ENCODE measurements around the gene TMEM54.

Gene TMEM54, protein sequence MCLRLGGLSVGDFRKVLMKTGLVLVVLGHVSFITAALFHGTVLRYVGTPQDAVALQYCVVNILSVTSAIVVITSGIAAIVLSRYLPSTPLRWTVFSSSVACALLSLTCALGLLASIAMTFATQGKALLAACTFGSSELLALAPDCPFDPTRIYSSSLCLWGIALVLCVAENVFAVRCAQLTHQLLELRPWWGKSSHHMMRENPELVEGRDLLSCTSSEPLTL

GRCh38 chr1:32900956-32901822 is at the start of gene TMEM54:
Gene TMEM54 (minus strand): TSS chr1:32901389. CDS start chr1:32901238, 151 bp downstream.
- DNase-seq: no peak

DNA sequence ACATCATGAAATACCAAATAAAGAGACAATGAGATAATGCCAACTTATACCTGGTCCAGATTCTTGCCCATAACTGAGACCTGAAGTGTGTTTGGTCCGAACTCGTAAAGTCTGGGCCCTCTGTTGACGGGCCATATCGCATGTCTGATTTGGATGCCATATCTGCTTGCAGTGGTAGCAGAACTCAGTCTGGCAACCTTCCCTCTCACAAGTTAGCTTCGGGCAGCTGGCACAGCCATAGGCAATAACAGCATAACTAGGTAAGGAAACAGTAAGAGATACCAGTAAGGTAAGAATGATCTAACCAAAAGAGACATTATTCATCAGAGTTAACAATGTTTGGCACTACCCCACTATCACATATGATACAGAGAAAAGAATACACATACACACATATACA is 48.3 kb upstream of the TMEM54 start:
- DNase-seq: no peak

DNA sequence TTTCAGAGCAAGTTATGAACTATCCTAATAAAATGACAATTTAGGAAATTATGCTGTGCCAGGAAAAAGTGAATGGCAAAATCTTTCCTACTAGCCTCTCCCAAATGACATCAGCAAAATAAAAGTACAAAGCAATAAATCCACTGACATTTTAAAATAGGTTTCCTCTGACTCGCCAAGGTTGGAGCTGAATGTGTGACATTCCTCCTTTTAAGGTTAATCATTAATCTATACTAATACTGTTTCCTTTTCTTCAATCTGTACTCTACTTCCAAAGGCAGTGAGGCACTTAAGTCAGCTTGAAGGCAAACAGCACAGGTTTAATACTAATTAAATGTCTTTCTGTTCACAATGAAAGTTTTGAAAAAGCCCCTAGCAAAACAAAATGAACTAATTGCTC is 47.7 kb upstream of the TMEM54 start:
- DNase-seq: no peak

- no peak for DNase-seq
Measured at GRCh38 chr1:32948390-32948722, 47.2 kb upstream of the TMEM54 start.

DNA sequence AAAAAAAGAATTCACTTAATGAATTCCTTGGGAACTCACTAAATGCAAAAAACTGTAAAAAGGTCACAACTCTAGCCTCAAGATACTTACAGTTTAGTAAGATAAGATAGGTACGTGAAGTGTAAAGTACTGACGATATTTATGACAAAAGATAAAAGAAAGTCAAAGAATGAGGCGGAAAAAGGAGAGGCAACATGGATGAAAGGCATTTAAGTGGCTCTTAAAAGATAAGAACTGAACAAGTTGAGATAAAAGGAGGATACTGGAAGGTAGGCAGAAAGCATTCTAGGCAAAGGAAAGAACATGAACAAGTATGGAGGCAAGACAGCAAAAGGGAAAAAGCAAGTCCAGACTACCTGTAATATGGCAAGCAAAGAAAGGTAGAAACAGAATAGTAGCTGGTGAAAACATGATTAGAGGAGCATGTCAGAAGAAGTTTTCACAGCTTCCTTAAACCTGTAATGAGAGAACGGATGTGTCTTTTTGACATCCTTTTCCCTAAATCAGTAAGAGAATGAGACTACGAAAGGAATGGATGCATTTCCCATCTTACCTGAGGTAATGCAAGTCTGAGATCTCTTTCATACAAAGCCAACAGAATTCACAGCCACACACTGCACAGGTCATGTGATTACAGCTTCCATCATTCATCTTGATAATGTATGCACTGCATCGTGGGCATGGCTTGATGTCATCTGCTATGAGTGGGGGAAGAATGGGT is 46.6 kb upstream of the TMEM54 start:
- DNase-seq: no peak

GRCh38 chr1:32946413-32946812 is 45.2 kb upstream of the TMEM54 start:
- DNase-seq: no peak

DNA sequence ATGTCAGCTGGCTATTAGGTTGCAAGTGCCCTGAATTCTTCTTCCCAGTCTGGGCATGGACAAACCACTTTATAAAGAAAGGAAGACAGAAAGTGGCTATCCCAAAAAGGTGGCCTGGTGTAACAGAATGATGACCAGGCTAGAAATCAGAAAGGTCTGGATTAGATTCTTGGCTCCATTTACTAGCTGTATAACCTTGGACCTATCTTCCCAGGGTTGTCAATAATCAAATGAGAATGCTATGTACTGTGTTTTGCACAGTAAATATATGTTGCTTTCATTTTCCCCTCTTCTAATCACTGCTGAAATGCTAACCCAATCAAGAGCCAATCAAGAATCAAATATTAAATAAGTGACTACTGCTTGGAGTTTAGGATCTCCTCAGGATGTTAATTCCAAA is 43.0 kb upstream of the TMEM54 start:
- no peak for DNase-seq

DNA sequence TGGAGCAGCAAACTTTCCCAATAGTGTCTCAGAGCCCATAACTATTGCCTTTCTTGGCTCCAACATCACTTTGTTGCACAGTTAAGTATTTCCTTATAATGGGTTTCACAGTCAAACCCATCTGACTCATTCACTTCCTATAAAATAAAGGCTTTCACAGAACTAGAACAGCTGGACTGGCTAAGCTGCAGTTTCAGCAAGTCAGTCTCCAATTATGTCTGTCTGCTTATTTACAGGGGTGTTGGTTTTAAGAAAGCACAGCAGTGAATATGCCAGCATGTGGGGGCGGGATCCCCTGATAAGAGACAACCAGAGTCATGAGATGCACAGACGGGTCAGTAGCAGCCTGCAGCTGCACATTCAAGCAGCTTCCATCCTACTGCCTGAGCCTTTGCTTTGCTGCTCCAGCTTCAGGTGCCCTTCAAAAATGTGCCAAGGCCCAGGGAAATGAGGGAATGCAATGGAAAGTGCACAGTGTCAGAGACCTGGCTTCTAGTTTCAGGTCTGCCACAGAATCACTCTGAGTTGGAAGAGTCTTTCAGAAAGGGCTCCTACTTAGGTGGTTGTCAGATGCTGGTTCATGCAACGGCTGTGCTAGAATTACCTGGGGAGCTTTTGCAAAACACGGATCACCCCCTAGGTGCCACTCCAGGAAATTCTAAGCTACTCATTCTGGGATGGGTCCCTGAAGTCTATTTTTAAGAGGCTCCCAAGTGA is 38.6 kb upstream of the TMEM54 start:
- DNase-seq: no peak

DNA sequence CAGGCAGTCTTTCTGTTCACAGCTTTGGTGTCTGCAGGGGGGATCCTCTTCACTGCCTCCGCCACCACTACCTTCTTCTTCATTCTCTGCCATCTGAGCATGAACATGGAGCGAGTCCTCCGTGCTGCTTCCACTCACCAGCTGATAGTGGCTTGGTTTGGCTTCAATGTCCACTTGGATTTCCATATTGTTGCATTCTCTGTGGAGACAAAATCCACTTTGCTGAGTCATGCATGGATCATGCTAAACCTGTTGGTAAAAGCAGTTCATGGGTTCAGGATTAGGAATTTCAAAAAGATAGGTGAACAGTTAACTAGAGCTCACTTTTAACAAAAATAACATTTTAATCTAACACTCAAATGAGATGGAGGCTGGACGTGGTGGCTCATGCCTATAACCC is 35.9 kb upstream of the TMEM54 start:
- no peak for DNase-seq

- no peak for DNase-seq
Measured at GRCh38 chr1:32934535-32934934, 33.3 kb upstream of the TMEM54 start.

GRCh38 chr1:32933742-32934322 is 32.6 kb upstream of the TMEM54 start:
- DNase-seq: no peak

- no peak for DNase-seq
Measured at GRCh38 chr1:32931760-32932159, 30.6 kb upstream of the TMEM54 start.

GRCh38 chr1:32929366-32929765 is 28.2 kb upstream of the TMEM54 start:
- no peak for DNase-seq

DNA sequence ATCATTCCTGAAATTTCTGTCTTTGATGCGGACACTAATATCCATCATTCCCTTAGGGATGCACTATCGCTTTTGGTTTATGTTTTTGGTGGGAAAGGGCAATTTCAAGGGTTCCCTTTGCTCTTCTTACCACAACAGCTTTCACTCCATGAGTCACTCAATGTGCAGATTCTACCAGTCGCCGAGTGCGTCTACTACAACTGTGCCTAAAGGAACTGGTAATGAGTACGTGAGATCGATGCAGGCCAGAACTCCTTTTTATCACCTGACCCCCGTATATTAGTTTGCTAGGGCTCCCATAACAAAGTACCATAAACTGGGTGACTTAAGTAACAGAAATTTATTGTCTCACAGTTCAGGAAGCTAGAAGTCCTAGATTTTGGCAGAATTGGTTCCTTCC is 27.5 kb upstream of the TMEM54 start:
- no peak for DNase-seq

GRCh38 chr1:32928285-32928684 is 27.1 kb upstream of the TMEM54 start:
- no peak for DNase-seq

DNA sequence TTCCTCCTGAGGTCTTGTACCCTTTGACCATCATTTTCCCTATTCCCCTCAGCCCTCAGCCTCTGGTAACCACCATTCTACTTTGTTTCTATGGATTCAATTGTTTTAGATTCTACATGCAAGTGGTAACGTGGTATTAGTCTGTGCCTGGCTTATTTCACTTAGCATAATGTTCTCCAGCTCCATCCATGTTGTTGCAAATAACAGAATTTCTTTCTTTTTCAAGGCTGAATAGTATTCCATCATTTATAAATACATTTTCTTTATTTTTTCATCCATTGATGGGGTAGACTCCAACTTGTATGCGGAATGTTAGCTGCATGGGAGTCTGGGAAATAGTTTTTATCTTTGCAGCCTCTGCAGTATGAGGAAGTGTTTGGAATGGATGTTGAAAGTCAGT is 26.3 kb upstream of the TMEM54 start:
- DNase-seq: no peak

- DNase-seq: no peak
Measured at GRCh38 chr1:32926562-32926961, 25.4 kb upstream of the TMEM54 start.

GRCh38 chr1:32925403-32926162 is 24.4 kb upstream of the TMEM54 start:
- DNase-seq: no peak

GRCh38 chr1:32924881-32925344 is 23.7 kb upstream of the TMEM54 start:
- no peak for DNase-seq

DNA sequence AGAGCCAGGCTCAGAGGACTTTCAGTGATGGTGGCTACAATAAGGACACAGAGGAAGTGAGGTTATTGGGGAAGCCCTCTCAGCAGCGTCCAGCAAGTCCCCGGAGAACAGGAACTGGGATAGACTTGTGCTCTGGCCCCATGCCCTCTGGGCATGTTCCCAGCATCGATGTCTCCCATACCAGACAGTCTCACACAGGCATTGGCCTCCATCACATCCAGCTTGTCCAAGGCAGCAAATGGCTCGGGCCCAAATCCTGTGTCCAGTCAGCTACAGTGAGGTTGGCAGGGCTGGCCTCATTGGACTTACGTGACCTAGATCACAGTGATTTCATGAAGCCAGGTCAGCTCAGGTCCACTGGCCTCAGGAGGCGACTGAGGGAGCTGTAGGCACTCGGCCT is 19.6 kb upstream of the TMEM54 start:
- no peak for DNase-seq

DNA sequence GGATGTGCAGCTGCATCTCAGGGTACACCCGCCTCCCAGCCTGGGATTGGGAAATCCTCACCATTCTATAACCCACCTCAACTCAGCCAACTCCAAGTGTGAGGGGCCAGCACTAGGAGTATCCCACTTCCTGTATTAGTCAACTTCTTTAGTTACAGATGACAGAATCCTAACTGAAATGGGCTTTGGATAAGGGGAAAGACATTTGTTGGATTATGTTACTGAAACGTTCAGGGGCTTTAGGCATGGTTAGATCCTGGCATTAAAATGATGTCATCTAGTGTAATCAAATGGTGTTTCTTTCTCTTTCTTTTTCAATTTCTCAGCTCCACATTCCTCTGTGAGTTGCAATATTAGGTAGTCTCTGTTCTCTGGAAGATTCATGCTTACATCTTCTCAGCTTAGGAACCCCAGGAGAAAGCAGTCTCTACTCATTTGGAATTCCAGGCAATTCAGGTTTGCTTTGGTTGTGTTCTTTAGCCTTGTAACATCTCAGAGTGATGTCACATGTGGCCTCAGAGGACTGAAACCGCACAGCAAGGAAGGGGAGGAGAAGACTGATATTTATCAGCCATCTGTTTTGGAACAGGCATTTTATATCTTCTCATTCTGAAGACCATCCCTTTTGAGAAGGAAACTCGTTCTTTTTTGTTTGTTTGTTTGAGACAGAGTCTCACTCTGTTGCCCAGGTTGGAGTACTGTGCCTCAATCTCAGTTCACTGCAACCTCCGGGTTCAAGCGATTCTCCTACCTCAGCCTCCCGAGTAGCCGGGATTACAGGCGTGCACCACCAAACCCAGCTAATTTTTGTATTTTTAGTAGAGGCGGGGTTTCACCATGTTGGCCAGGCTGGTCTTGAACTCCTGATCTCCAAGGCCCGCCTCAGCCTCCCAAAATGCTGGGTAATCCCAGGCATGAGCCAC is 18.9 kb upstream of the TMEM54 start:
- DNase-seq: no peak

Data from NCI-H1105 (cell line).